Stimulated activated CD8-positive, alpha-beta memory T cell treated with anti-CD3 and anti-CD28 coated beads, Interleukin-12 subunit alpha, Interleukin-12 subunit beta, amount 100 ng/mL, for 24 hours (primary cell): Measurements from ENCODE around the gene MROH8.
"Not testable (repeated sequence)": the region's sequence is repeated elsewhere in the genome, so short reads cannot be mapped to it uniquely, and the experiment has no call there.

ENCODE experiments used
- DNase-seq: peaks from one replicate; pipeline ENCODE4 v3.0.0-alpha.2; 2020; ENCODE audit errors: extremely low read depth

MROH8 gene

GRCh38 chr20:37154684-37155298 is 24.6 kb downstream of the MROH8 start:
- no peak for DNase-seq

- no peak for DNase-seq
These were observed 27.1 kb downstream of the MROH8 start for GRCh38 chr20:37152284-37152683.

GRCh38 chr20:37151529-37151928 is 27.8 kb downstream of the MROH8 start:
- no peak for DNase-seq

GRCh38 chr20:37150864-37151263 is 28.5 kb downstream of the MROH8 start:
- DNase-seq: not testable (repeated sequence)

- no peak for DNase-seq
These were observed 32.1 kb downstream of the MROH8 start for GRCh38 chr20:37147250-37147649.

GRCh38 chr20:37144856-37145404 is 34.4 kb downstream of the MROH8 start:
- no peak for DNase-seq

GRCh38 chr20:37142708-37143107 is 36.6 kb downstream of the MROH8 start:
- no peak for DNase-seq

- no peak for DNase-seq
These were observed 41.8 kb downstream of the MROH8 start for GRCh38 chr20:37137547-37137946.

GRCh38 chr20:37133952-37134351 is 45.4 kb downstream of the MROH8 start:
- DNase-seq: no peak

- DNase-seq: no peak
These were observed 47.9 kb downstream of the MROH8 start for GRCh38 chr20:37131486-37131885.

GRCh38 chr20:37128803-37129202 is 50.5 kb downstream of the MROH8 start:
- DNase-seq: no peak

GRCh38 chr20:37126290-37126689 is 53.1 kb downstream of the MROH8 start:
- DNase-seq: not testable (repeated sequence)

- DNase-seq: no peak
These were observed 55.9 kb downstream of the MROH8 start for GRCh38 chr20:37123441-37123840.

- DNase-seq: no peak
These were observed 58.9 kb downstream of the MROH8 start for GRCh38 chr20:37120497-37120896.

GRCh38 chr20:37119356-37120036 is 59.9 kb downstream of the MROH8 start:
- DNase-seq: no peak

GRCh38 chr20:37114012-37114411 is 65.3 kb downstream of the MROH8 start:
- no peak for DNase-seq

GRCh38 chr20:37111926-37112455 is 67.4 kb downstream of the MROH8 start:
- no peak for DNase-seq

- DNase-seq: no peak
These were observed 70.7 kb downstream of the MROH8 start for GRCh38 chr20:37108676-37109075.

- DNase-seq: no peak
These were observed 76.8 kb downstream of the MROH8 start for GRCh38 chr20:37102571-37102970.

GRCh38 chr20:37096415-37097041 is 82.8 kb downstream of the MROH8 start:
- DNase-seq: no peak

GRCh38 chr20:37095599-37096414 is 83.5 kb downstream of the MROH8 start, which contains the start of gene RBL1:
Gene RBL1 (minus strand): TSS chr20:37095997. CDS start chr20:37095928, 69 bp downstream.
- peak; percentile 76 for DNase-seq
